GM13977 (cell line): ENCODE results near the gene APC.
"Not testable (repeated sequence)": the region's sequence is repeated elsewhere in the genome, so short reads cannot be mapped to it uniquely, and the experiment has no call there.

Experiments used
- DNase-seq: peaks from one replicate; pipeline ENCODE4 v3.0.0; 2012; ENCODE audit warnings: low spot score
- in situ Hi-C: fragments of 300-500 bp; cut with MboI; formaldehyde crosslinking; loops from one replicate; pipeline ENCODE4 v1.12.0; 2022; ENCODE audit warnings: low sequenced_read_pairs, low pct_unique_long_range_greater_than_20kb, mixed read lengths, inconsistent platforms; ENCODE audit not compliant: unreplicated experiment
- TF ChIP-seq, protein P1 (sequence below): IDR thresholded peaks from 2 replicates; pipeline ENCODE4 v1.5.1; 2012; ENCODE audit warnings: mild to moderate bottlenecking, control low read depth; ENCODE audit not compliant: insufficient read depth; ENCODE audit errors: extremely low read depth, missing control alignments

The APC gene

DNA sequence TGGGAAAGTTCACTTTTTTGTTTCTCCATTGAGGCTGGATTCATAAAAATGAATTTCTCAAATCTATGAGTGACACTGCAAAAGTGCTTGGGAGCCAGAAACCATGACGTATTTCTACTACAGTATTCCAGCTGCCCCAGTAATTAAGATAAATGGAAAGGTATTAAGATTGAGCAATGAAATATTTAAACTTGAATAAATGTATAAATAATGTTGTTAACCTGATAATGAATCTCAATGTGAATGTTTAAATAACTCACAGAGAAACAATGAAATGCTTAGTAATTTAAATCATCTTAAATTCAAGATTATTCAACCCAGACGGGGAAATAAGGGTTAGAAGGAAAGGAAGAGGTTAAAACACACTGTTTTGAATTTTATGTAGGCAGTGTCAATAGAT lies 112.2 kb downstream of the APC start:
- in situ Hi-C loops, result no loop called here
- DNase-seq, result no peak
- TF ChIP-seq, protein P1, sequence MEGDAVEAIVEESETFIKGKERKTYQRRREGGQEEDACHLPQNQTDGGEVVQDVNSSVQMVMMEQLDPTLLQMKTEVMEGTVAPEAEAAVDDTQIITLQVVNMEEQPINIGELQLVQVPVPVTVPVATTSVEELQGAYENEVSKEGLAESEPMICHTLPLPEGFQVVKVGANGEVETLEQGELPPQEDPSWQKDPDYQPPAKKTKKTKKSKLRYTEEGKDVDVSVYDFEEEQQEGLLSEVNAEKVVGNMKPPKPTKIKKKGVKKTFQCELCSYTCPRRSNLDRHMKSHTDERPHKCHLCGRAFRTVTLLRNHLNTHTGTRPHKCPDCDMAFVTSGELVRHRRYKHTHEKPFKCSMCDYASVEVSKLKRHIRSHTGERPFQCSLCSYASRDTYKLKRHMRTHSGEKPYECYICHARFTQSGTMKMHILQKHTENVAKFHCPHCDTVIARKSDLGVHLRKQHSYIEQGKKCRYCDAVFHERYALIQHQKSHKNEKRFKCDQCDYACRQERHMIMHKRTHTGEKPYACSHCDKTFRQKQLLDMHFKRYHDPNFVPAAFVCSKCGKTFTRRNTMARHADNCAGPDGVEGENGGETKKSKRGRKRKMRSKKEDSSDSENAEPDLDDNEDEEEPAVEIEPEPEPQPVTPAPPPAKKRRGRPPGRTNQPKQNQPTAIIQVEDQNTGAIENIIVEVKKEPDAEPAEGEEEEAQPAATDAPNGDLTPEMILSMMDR, result no peak

- TF ChIP-seq, protein P1, result no peak
- in situ Hi-C loops, result no loop called here
- no peak for DNase-seq
These were observed 117.0 kb downstream of the APC start for GRCh38 chr5:112854651-112855050.

DNA sequence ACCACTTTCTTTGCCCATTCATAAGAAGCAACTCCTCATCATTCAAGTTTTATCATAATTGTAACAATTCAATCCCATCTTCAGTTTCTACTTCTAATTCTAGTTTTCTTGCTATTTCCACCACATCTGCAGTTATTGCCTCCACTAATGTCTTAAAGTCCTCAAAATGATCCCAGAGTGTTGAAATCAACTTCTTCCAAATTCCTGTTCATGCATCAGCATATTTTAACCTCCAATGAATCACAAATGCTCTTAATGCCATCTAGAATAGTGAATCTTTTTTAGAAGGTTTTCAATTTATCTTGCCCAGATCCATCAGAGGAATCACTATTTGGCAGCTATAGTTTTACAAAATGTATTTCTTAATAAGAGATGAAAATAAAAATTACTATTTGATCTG lies 120.2 kb downstream of the APC start:
- in situ Hi-C loops, result no loop called here
- DNase-seq, result no peak
- TF ChIP-seq, protein P1, result no peak

GRCh38 chr5:112860571-112860928 lies 122.9 kb downstream of the APC start:
- in situ Hi-C loops, DNase-seq: not testable (repeated sequence)

DNA sequence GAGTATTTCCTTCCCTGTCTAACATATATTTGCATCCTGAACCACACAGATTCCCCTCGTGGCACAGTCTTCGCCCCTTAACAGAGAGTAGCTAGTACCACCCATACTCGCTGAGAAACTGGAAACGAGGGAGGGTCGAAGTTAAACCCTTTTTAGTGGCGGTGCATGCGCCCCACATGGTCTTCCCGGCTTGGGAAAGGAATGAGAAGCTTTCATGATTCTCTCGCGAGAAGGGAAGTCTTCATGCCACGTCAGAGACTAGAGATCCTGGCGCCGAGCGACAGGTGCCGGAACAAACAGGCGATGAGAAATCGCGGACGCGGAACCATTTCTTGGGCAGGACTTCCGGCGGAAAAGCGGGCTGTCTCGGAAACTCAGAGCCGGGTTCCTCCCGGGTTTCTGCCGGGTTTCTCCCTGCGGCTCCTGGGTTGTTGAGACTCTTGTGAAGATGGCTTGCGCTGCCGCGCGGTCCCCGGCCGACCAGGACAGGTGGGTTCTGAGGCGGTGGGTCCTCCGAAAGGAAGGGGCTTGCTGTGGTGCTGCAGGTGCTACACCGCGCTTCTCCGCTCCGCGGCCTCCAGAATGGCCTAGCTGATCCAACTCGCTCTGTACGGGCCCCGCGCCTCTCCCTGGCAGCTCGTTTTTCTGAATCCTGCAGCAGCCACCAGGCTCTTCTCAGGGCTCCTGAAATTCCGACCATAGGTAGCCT lies 123.4 kb downstream of the APC start, which contains the start of gene SRP19:
TSS of gene SRP19 (plus strand) at position 359 of the 709 bp plus-strand sequence. CDS start at position 449, 90 bp downstream.
- TF ChIP-seq, protein P1, result no peak
- peak; percentile 90 for DNase-seq
- in situ Hi-C loops, result no loop called here

- in situ Hi-C loops, result no loop called here
- TF ChIP-seq, protein P1, result no peak
- no peak for DNase-seq
These were observed 123.9 kb downstream of the APC start for GRCh38 chr5:112861638-112861985.

DNA sequence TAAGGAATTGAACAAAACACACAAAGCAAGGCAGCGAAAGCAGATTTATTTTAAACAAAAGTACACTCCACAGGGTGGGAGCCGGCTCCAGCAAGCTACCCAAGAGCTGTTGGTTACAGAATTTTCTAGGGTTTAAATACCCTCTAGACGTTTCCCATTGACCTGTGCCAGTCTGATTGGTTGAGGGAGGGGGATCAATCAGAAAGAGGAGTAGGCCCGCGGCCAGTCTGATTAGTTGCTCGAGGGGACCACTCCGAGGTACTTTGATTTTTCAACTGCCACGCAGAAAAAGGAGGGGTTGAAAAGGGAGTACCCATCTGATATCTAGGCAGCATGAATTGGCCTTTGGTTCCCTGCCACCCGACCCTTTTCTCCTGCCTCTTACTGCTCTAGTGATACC lies 124.4 kb downstream of the APC start:
- no peak for DNase-seq
- in situ Hi-C loops, result no loop called here
- TF ChIP-seq, protein P1, result no peak
